ENCODE results near the gene CCDC78.

The CCDC78 gene

DNA sequence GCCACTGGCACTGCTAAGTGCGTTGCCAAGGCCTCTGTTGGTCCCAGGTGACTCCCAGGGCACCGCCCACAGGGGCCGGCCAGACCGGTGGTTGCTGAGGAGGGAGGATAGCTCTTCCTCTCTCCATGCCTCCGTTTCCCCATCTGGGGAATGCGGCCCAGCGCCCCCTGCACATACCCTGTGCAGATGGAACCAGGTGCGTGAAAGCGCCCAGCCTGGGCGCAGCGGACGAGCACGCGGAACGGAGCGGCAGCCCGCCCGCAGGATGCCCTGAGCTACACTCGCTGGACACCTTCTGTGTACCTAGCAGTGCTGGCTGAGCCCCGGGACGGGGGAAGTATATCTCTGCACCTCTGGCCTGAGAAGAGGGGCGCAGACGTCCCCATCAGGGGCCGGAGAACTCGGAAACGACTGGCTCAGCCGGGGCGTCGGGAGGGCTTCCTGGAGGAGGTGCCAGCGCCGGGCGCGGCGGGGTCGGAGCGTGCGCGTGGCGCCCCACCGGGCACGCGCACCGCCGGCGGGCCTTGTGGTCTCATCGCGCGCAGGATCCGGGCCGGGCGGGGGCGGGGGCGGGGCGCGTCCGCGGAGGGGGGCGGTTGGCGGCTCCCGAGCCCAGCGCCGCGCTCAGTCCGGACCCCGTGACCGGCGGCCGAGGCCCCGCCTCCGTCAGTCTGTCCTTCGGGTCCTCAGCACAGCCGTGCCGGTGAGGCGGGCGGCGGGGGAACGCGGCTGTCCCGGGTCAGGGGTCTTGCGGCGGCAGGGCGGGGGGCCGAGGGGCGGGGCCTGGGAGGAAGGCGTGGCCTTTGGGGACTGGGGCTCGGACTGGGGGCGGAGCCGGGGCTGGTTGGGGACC, at the start of gene CCDC78, which contains the start of gene HAGHL:
CCDC78 (minus strand) TSS at position 6 of the 853 bp plus-strand sequence. CDS start 76 bp downstream, outside the sequence.
HAGHL (plus strand) TSS at position 669 of the 853 bp plus-strand sequence. CDS start 404 bp downstream, outside the sequence.
- in situ Hi-C loops (cut with MboI; ENCODE audit: low sequenced_read_pairs): no loop called here

DNA sequence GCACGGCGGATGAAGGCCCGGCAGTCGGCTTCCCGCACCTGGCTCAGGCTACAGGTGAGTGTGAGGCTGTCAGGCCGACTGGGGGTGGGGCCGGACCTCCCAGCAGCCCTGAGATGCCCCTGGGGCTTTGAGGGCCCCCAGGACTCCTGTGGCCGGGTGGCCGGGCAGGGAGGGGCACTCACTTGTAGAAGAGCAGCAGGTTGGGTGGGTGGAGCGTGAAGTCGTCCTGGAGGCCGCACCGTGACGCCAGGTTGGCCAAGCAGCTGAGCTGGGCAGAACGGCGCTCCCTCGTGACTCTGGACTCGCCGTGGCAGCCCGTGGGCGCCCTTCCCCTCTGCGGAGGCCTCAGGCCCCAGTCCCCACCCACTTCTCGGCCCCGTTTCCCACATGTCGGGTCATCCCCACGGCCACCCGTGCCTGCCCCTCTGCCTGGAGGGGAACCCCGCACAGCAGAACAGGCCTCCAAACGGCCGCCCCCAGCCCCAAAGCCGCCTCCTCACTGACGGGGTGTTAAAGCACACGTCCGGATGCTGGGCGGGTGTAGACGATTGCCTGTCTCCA, 49.1 kb upstream of the CCDC78 start:
- in situ Hi-C loops (cut with MboI; ENCODE audit: low sequenced_read_pairs): no loop called here

DNA sequence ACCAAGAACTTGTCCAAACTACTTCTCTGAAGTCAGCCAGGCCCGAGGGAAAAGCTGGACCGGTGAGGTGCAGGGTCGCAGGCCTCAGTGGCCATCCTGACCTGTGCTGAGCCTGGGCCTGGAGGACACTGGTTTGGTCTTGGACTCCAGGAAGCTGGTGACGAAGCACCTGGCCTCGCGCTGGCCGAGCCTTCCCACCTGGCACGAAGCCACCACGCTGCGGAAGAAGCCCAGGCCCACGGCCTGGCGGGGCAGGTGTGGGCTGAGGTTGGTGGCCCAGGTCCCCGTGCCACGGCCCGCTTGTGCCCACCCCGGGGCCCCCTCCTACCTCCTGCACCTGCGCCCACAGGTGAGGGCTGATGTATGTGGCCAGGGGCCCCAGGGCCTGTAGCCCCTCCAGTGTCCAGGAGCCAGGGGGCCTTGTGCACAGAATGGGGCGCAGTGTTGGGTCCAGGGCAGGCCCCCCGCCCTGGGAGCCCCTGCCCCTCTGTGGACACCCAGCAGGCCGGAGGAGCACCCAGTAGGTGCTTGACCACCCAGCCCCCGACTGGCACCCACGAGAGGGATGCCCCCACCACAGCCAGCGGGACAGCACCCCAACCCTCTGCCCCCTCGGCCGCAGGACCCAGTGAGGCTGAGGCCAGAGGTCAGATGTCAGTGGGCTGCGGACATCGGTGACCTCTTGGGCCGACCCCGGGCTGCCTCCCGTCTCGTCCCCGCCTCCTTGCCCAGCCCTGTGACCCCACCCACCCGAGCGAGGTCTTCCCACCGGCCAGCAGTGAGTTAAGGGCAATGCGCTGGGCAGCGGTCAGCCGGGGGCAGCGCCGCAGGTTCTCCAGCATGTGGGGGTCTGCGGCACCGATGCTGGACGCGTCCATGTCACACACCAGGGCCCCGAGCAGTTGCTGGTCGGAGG, 48.1 kb upstream of the CCDC78 start:
- in situ Hi-C loops (cut with MboI; ENCODE audit: low sequenced_read_pairs): no loop called here

DNA sequence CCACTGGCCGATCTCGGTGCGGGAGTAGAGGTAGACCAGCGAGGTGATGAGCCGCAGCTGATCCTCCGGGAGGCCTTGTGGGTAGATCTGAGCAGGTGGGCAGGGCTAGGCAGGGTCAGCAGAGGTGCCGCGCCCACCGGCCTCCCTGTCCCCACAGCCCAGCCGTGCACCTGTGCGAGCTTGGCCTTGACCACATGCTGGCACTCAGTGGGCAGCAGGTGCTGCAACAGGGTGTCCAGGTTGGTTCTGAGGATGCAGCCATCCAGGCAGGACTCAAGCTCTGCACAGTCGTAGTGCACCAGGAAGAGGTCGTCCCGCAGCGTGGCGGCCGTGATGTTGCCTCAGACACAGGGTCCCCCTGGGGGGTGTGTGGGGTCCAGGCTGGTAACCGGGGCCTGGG, 46.7 kb upstream of the CCDC78 start:
- in situ Hi-C loops (cut with MboI; ENCODE audit: low sequenced_read_pairs): no loop called here

DNA sequence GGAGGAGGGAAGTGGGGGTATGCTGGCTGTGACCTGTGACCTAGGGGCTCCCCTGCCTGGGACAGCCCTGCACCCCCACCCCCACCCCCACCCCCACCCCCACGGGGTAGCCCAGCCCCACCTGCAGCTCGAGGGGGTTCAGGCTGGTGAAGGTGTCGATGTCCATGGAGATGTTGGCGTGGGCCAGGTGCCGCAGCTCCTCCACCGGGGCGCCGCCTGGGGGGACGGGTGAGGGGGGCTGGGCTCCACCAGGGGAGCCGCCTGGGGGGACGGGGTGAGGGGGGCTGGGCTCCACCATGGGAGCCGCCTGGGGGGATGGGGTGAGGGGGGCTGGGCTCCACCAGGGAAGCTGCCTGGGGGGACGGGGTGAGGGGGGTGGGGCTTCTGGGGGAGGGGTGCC, 44.2 kb upstream of the CCDC78 start:
- in situ Hi-C loops (cut with MboI; ENCODE audit: low sequenced_read_pairs): no loop called here

DNA sequence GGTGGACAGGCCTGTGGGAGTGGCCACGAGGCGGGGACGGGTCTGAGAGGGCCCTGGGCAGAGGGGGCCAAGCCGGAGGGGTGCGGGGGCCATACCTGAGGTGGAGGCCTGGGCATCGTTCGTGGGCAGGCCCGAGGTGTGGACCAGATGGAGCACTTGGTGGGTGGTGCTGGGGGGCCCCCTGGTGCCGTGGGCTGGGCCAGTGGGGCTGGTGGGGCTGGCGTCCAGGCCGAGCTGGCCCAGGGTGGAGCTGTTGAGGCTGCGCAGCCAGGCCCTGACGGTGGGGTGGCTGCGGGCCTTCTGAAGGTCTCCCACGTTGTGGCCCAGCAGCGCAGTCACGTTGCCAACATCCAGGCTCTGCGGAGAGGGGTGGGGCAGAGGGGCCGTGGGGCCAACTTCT, 43.7 kb upstream of the CCDC78 start:
- in situ Hi-C loops (cut with MboI; ENCODE audit: low sequenced_read_pairs): no loop called here

DNA sequence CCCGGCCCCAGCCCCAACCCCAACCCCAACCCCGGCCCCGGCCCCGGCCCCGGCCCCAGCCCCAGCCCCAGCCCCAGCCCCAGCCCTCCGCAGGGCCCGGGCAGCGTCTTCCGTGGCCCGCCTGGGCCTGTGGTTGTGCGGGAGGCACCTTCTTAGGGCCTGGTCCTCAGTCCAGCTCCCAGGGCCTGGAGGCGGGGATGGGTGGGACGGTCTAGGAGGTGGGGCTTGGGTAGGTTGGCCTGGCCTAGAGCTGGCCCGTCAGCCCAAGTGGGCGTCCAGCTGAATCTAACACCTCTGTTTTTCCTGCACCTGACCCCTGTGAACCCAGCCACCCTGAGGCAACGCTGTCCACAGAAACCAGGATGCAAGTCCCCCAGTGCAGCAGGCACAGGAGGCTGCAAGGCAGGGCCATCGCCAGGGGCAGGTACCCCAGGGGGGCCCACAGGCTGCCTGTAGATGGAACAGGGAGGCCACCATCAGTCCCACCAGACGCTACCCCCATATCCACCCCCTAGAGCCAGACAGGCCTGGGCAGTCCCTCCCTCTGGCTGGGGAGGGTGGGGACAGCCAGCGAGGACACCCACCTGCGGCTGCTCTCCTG, 43.0 kb upstream of the CCDC78 start:
- in situ Hi-C loops (cut with MboI; ENCODE audit: low sequenced_read_pairs): no loop called here

DNA sequence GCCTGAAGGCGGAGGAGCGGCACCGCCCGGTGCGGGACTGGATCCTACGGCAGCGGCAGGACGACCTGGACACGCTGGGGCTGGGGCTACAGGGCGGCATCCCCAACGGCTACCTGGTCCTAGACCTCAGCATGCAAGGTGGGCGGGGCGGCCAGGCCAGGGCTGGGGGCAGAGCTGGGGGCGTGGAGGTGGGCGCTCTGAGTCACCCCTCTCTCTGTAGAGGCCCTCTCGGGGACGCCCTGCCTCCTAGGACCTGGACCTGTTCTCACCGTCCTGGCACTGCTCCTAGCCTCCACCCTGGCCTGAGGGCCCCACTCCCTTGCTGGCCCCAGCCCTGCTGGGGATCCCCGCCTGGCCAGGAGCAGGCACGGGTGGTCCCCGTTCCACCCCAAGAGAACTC, 42.2 kb upstream of the CCDC78 start:
- in situ Hi-C loops (cut with MboI; ENCODE audit: low sequenced_read_pairs): no loop called here

DNA sequence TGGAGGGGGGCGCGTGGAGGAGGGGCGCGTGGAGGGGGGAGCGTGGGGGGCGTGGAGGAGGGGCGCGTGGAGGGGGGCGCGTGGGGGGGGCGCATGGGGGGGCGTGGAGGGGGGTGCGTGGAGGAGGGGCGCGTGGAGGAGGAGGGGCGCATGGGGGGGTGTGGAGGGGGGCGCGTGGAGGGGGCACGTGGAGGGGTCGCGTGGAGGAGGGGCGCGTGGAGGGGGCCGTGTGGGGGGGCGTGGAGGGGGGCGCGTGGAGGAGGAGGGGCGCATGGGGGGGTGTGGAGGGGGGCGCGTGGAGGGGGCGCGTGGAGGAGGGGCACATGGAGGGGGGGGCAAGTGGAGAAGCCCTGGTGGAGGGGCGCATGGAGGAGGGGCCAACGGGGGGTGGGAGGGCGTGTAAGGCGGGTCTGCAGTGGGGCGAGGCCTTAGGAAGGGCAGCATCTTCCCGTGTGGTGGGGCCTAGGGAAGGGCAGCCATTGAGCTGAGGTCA, 41.5 kb upstream of the CCDC78 start:
- in situ Hi-C loops (cut with MboI; ENCODE audit: low sequenced_read_pairs): no loop called here

DNA sequence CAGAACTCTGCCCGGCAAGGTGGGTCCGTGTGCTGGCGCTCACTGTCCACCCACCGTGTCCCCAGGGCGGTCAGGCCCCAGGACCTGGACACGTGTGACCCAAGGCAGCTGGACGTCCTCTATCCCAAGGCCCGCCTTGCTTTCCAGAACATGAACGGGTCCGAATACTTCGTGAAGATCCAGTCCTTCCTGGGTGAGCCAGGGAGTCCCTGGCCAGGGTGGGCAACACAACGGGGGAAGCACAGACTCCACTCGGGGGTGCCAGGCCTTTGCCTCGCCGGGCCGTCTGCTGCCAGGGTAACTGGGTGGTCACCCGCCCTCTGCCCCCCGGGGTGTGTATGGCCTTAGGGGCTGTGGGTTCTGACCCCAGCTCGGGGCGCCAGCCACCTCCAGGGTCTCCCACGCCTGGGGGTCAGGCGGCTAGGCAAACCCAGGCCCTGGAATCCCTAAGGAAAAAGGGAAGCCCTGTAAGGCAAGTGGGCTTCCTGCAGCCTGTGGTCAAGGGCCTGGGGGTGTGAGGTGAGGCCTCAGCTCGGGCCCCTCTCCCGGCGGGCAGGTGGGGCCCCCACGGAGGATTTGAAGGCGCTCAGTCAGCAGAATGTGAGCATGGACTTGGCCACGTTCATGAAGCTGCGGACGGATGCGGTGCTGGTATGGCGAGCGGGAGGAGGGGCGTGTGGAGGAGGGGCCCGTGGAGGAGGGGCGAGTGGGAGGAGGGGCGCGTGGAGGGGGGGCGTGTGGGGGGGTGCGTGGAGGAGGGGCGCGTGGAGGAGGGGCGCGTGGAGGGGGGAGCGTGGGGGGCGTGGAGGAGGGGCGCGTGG, 40.8 kb upstream of the CCDC78 start:
- in situ Hi-C loops (cut with MboI; ENCODE audit: low sequenced_read_pairs): no loop called here

DNA sequence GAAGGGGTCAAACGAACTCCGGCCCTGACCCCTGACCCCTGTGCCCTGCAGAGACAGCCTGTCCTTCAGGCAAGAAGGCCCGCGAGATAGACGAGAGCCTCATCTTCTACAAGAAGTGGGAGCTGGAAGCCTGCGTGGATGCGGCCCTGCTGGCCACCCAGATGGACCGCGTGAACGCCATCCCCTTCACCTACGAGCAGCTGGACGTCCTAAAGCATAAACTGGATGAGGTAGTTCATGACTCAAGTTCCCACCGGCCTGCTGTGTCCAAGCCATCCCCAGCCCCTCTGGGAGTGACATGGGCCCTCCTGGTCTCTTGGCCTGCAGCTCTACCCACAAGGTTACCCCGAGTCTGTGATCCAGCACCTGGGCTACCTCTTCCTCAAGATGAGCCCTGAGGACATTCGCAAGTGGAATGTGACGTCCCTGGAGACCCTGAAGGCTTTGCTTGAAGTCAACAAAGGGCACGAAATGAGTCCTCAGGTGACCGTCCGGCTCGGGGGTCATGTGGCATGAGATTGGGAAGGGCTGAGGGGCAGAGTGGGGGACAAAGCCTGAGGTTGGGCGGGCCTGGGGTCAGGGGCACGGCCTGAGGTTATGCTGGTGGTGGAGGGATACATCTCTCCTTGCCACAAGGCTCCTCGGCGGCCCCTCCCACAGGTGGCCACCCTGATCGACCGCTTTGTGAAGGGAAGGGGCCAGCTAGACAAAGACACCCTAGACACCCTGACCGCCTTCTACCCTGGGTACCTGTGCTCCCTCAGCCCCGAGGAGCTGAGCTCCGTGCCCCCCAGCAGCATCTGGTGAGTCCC, 40.0 kb upstream of the CCDC78 start:
- in situ Hi-C loops (cut with MboI; ENCODE audit: low sequenced_read_pairs): no loop called here

DNA sequence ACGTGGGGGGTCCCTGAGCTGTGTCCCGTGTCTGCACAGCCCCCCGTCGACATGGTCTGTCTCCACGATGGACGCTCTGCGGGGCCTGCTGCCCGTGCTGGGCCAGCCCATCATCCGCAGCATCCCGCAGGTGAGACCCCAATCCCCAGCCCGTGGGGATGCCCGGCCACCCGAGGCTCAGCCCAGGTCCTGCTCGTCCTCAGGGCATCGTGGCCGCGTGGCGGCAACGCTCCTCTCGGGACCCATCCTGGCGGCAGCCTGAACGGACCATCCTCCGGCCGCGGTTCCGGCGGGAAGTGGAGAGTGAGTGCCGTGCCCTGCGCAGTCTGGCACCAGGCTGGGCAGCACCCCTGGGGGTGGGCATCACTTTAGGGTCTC, 39.2 kb upstream of the CCDC78 start:
- in situ Hi-C loops (cut with MboI; ENCODE audit: low sequenced_read_pairs): no loop called here

DNA sequence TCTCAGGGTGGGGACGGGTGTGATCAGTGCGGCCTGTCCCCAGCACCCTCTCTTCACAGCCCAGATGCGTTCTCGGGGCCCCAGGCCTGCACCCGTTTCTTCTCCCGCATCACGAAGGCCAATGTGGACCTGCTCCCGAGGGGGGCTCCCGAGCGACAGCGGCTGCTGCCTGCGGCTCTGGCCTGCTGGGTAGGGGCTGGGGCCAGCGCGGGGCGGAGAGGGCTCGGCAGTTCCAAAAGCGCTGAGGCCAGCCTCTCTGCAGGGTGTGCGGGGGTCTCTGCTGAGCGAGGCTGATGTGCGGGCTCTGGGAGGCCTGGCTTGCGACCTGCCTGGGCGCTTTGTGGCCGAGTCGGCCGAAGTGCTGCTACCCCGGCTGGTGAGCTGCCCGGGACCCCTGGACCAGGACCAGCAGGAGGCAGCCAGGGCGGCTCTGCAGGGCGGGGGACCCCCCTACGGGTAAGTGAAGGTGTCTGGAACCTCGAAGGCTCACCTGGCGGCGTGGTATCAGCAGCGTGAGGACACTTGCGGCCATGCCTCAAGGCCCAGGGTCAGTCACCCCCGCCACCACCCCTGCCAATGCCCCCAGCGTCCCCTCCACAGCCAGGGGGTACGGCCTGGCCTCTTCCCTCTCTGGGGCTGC, 38.7 kb upstream of the CCDC78 start:
- in situ Hi-C loops (cut with MboI; ENCODE audit: low sequenced_read_pairs): no loop called here

DNA sequence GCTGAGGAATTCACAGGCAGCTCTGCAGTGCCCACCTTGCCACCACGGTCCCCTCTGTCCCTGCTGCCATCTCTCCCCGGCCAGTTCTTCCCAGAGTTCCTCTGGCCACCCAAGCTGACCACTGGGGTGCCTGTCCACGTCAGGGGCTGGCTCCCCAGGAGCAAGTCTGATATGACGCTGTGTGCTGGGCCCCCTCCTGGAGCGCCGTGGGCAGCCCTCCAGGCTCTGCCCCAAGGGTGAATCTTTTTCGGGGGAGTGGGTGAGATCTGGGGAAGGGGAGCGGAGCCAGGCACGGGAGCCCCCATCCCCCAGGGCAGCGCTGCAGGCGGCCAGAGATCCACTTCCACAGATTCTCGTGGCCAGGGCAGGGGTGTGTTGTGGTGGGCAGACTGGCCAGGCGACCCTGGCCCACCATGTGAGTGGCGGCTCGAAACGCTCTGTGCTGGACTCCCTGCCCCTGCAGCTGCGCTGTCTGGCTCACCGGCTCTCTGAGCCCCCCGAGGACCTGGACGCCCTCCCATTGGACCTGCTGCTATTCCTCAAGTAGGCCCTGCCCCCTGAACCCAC, 38.0 kb upstream of the CCDC78 start:
- in situ Hi-C loops (cut with MboI; ENCODE audit: low sequenced_read_pairs): no loop called here

DNA sequence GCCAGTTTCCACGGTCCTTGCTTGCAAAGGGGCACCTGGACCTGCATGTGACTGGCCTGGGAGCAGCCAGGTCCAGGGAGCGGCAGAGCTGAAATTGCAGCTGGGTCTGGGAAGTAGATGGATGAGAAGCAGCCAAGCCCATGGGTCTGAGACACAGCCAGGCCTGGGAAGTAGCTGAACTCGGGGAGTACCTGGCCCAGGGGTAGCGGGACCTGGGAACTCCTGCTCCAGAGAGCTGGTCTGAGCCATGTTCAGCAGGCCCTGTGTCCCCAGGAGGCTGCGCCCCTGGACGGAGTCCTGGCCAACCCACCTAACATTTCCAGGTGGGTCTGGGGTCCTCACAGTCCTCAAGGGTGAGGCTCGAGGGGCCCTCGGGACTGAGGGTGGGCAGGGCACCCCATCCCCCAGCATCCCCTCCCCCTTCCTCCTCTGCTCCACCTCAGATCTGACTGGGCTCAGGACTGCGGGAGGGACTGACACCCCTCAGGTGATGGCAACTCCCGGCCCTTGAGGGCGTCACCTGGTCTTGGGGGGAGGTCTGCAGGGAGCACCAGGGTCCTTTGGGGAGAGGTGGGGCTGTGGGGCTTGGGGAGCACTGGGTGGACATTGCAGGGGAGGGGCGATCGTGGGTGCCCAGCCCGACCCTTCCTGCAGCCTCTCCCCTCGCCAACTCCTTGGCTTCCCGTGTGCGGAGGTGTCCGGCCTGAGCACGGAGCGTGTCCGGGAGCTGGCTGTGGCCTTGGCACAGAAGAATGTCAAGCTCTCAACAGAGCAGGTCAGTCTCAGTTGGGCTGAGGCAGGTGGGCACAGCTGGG, 37.3 kb upstream of the CCDC78 start:
- in situ Hi-C loops (cut with MboI; ENCODE audit: low sequenced_read_pairs): no loop called here

DNA sequence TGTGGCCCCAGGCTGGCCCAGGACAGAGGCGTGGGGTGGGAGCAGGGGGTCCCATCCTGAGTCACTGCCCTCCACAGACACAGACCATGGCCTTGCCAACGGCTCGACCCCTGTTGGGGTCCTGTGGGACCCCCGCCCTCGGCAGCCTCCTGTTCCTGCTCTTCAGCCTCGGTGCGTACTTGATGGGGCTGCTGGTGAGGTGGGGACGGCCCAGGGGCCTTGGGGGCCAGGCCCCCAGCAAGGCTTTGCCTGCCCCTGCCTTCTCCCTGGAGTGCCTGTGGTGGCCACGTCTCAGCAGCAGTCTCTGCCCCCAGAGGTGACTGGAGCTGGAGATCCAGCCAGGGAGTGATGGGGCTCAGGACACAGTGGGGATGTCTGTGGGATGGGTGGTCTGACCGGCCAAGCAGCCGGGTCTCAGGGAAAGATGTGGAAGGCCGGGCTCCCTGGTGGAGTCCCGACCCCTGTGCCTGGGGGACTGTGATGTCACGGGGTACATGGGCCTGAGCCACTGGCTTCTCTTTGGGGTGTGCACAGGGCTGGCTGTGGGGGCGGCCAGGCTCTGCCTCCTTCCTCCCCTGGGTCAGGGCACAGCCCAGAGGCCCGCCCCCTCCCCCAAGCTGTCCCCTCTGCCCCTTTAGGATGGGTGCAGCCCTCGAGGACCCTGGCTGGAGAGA, 36.5 kb upstream of the CCDC78 start:
- in situ Hi-C loops (cut with MboI; ENCODE audit: low sequenced_read_pairs): no loop called here
